Activated CD8-positive, alpha-beta memory T cell treated with anti-CD3 and anti-CD28 coated beads for 36 hours (primary cell): ENCODE results near the gene GALNT9. TPM values are rescaled to one million over a fixed set of nuclear protein-coding genes. Genes with fewer than 3 reads are reported as not detected.

Experiments used
- CTCF ChIA-PET: fragments of 350-600 bp; sonication (Branson Sonifier 250); formaldehyde crosslinking; loops from one replicate; lab custom pipeline; 2021; ENCODE audit warnings: antibody characterized with exemption; lab: Charles Lee
- POLR2A ChIA-PET: fragments of 350-600 bp; sonication (Branson Sonifier 250); formaldehyde crosslinking; loops from one replicate; lab custom pipeline; 2021; ENCODE audit warnings: antibody characterized with exemption; lab: Charles Lee
- total RNA-seq, 2 experiments: library from RNA; stranded (reverse); gene quantifications; one replicate each; pipeline ENCODE4 v1.2.3, GENCODE V29; 2021

Gene GALNT9
- total RNA-seq, 2 experiments from 2014 or later, result not detected

- ChIA-PET CTCF (interaction anchor here (1.2 kb wide), 1 partner anchor 308 kb away, joined by 3 read pairs; no protein-coding TSS in a partner anchor), POLR2A (no interaction called here)
These were observed 114.5 kb downstream of the GALNT9 start for GRCh38 chr12:132214891-132215290.

GRCh38 chr12:132214161-132214476 is 115.3 kb downstream of the GALNT9 start:
- ChIA-PET CTCF (no interaction called here), POLR2A (no interaction called here)

- ChIA-PET CTCF (no interaction called here), POLR2A (no interaction called here)
These were observed 115.8 kb downstream of the GALNT9 start for GRCh38 chr12:132213359-132214160.

GRCh38 chr12:132211816-132212215 is 117.6 kb downstream of the GALNT9 start:
- ChIA-PET POLR2A (no interaction called here), CTCF (no interaction called here)

- ChIA-PET CTCF (no interaction called here), POLR2A (no interaction called here)
These were observed 118.1 kb downstream of the GALNT9 start for GRCh38 chr12:132211326-132211725.

- POLR2A ChIA-PET, result no interaction called here
- CTCF ChIA-PET, result no interaction called here
These were observed 119.0 kb downstream of the GALNT9 start for GRCh38 chr12:132210223-132211055.

GRCh38 chr12:132209619-132210222 is 119.7 kb downstream of the GALNT9 start:
- POLR2A ChIA-PET, result no interaction called here
- CTCF ChIA-PET, result no interaction called here

- POLR2A ChIA-PET, result no interaction called here
- CTCF ChIA-PET, result no interaction called here
These were observed 121.1 kb downstream of the GALNT9 start for GRCh38 chr12:132208153-132208823.

- CTCF ChIA-PET, result no interaction called here
- POLR2A ChIA-PET, result no interaction called here
These were observed 122.2 kb downstream of the GALNT9 start for GRCh38 chr12:132207083-132207775.

GRCh38 chr12:132206046-132206434 is 123.3 kb downstream of the GALNT9 start:
- ChIA-PET POLR2A (no interaction called here), CTCF (no interaction called here)

- ChIA-PET CTCF (no interaction called here), POLR2A (no interaction called here)
These were observed 123.9 kb downstream of the GALNT9 start for GRCh38 chr12:132205271-132206045.

GRCh38 chr12:132204793-132205270 is 124.6 kb downstream of the GALNT9 start:
- POLR2A ChIA-PET, result no interaction called here
- CTCF ChIA-PET, result no interaction called here

GRCh38 chr12:132204063-132204792 is 125.2 kb downstream of the GALNT9 start:
- ChIA-PET CTCF (interaction anchor here (0.6 kb wide), 1 partner anchor 510 kb away, joined by 3 read pairs; no protein-coding TSS in a partner anchor), POLR2A (no interaction called here)

- CTCF ChIA-PET, result interaction anchor here (0.6 kb wide), 1 partner anchor 509 kb away, joined by 3 read pairs; no protein-coding TSS in a partner anchor
- POLR2A ChIA-PET, result no interaction called here
These were observed 126.3 kb downstream of the GALNT9 start for GRCh38 chr12:132202929-132203721.

- ChIA-PET CTCF (no interaction called here), POLR2A (no interaction called here)
These were observed 127.8 kb downstream of the GALNT9 start for GRCh38 chr12:132201391-132202120.

- POLR2A ChIA-PET, result no interaction called here
- CTCF ChIA-PET, result no interaction called here
These were observed 128.6 kb downstream of the GALNT9 start for GRCh38 chr12:132200800-132201199.
